Measurements from ENCODE around the gene PITPNC1.

PITPNC1 gene

DNA sequence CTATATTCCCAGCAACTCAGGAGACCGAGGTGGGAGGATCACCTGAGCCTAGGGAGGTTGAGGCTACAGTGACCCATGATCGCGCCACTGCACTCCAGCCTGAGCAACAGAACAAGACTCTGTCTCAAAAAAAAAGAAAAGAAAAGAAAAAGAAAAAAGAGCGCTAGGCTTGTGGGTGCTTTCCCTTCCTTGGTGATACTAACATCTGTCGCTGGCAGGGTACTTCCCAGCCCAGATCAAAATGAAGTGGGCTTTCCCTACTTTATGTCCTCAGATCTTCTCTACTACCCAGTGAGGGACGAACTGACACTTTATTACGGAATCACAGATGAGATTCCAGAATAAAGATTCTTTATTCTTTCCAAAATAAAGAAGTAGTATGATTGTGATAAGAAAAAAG lies 236.9 kb downstream of the PITPNC1 start:
- H2BK120ac ChIP-seq (ENCODE audit: insufficient read depth, low read length, poor library complexity): no peak overlapping the region
- no CpG with 5 or more reads among the region's 7 CpGs for WGBS (ENCODE audit: extremely low coverage, insufficient coverage, insufficient read length)

DNA sequence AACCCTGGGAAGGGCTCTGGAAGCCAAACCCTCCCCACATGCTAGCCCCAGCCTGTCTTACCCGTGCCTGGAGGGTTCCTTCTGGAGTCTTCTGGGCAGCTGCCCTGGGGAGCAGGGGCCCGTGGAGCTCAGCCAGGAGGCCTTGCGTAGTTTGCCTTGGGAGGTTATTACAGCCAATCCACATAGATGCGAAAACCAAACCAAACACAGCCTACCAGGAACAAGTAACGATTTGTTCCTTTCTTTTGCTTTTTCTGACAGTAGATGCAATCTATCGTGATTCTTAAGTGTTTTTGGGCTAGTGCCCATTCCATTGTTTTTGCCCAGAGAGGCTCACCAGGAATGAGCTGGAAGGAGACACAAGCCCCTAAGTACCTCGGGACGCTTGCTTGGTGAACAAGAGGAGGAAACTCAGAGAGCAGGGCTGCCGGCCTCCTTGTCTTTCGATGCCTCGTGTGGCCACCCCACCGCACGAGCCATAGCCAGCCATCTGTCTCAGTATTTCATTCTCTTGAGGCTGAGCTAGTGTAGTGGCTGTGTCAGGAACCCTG lies 238.0 kb downstream of the PITPNC1 start:
- Histone ChIP-seq H2BK5ac (ENCODE audit: low read depth, low read length, poor library complexity) (no peak overlapping the region), H3K79me1 (ENCODE audit: low read length) (no peaks in the 10 kb centered on the region), H4K8ac (ENCODE audit: low read depth, low read length) (no peak overlapping the region), H3K4ac (ENCODE audit: low read depth, low read length) (no peak overlapping the region), H3K4me1 (ENCODE audit: control insufficient read depth in 1 of 2, insufficient read depth in 2 of 2, low read length in 2 of 2) (no peaks in the 10 kb centered on the region), H2AFZ (ENCODE audit: insufficient read depth, low read length, poor library complexity) (no peak overlapping the region), H3K27me3 (ENCODE audit: insufficient read depth, low read length) (no peaks in the 10 kb centered on the region), H3K9ac (ENCODE audit: low read length) (no peak overlapping the region), H3K18ac (ENCODE audit: low read length) (no peak overlapping the region), H3K79me2 (ENCODE audit: control insufficient read depth, insufficient read depth, low read length, poor library complexity) (no peaks in the 10 kb centered on the region), H3K14ac (ENCODE audit: low read length) (no peak overlapping the region), H3K36me3 (ENCODE audit: control insufficient read depth in 1 of 2, insufficient read depth in 2 of 2, low read length in 2 of 2) (no peaks in the 10 kb centered on the region), H2BK12ac (ENCODE audit: low read length) (no peak overlapping the region), H3K4me2 (ENCODE audit: low read length) (no peak overlapping the region), H3K27ac (ENCODE audit: low read depth, low read length) (no peak overlapping the region), H3K23ac (ENCODE audit: low read length) (no peak overlapping the region), H3K9me3 (ENCODE audit: insufficient read depth, low read depth, low read length) (no peaks in the 10 kb centered on the region), H4K91ac (ENCODE audit: low read depth, low read length) (no peak overlapping the region), H4K12ac (ENCODE audit: low read depth, low read length) (no peak overlapping the region), H3K4me3 (ENCODE audit: low read depth, low read length) (no peak overlapping the region), H2BK120ac (ENCODE audit: insufficient read depth, low read length, poor library complexity) (no peak overlapping the region), H2AK5ac (ENCODE audit: low read length) (no peak overlapping the region)
- no peak for DNase-seq
- no CpG with 5 or more reads among the region's 13 CpGs for WGBS (ENCODE audit: extremely low coverage, insufficient coverage, insufficient read length)

More for the DNA sequence above, 236.9 kb downstream of the PITPNC1 start:
- no peaks in the 10 kb centered on the region for H3K9me3 ChIP-seq (ENCODE audit: insufficient read depth, low read depth, low read length)
- DNase-seq: no peak
- peaks cover 5% of the 10 kb centered on the region for H3K79me1 ChIP-seq (ENCODE audit: low read length)
- no peak overlapping the region for H4K8ac ChIP-seq (ENCODE audit: low read depth, low read length)
- H3K27ac ChIP-seq (ENCODE audit: low read depth, low read length): no peak overlapping the region
- H2AFZ ChIP-seq (ENCODE audit: insufficient read depth, low read length, poor library complexity): no peak overlapping the region
- H3K4me2 ChIP-seq (ENCODE audit: low read length): no peak overlapping the region
- H2BK5ac ChIP-seq (ENCODE audit: low read depth, low read length, poor library complexity): no peak overlapping the region
- no peak overlapping the region for H3K14ac ChIP-seq (ENCODE audit: low read length)
- no peak overlapping the region for H3K4me3 ChIP-seq (ENCODE audit: low read depth, low read length)
- no peak overlapping the region for H3K23ac ChIP-seq (ENCODE audit: low read length)
- peaks cover 0 to 3% of the 10 kb centered on the region in 2 experiments for H3K4me1 ChIP-seq (ENCODE audit: control insufficient read depth in 1 of 2, insufficient read depth in 2 of 2, low read length in 2 of 2)
- no peak overlapping the region for H2BK12ac ChIP-seq (ENCODE audit: low read length)
- H4K12ac ChIP-seq (ENCODE audit: low read depth, low read length): no peak overlapping the region
- H3K18ac ChIP-seq (ENCODE audit: low read length): no peak overlapping the region
- no peak overlapping the region for H4K91ac ChIP-seq (ENCODE audit: low read depth, low read length)
- no peaks in the 10 kb centered on the region for H3K36me3 ChIP-seq (ENCODE audit: control insufficient read depth in 1 of 2, insufficient read depth in 2 of 2, low read length in 2 of 2)
- H3K4ac ChIP-seq (ENCODE audit: low read depth, low read length): no peak overlapping the region
- H3K9ac ChIP-seq (ENCODE audit: low read length): no peak overlapping the region
- no peaks in the 10 kb centered on the region for H3K27me3 ChIP-seq (ENCODE audit: insufficient read depth, low read length)
- no peak overlapping the region for H2AK5ac ChIP-seq (ENCODE audit: low read length)
- H3K79me2 ChIP-seq (ENCODE audit: control insufficient read depth, insufficient read depth, low read length, poor library complexity): no peaks in the 10 kb centered on the region

DNA sequence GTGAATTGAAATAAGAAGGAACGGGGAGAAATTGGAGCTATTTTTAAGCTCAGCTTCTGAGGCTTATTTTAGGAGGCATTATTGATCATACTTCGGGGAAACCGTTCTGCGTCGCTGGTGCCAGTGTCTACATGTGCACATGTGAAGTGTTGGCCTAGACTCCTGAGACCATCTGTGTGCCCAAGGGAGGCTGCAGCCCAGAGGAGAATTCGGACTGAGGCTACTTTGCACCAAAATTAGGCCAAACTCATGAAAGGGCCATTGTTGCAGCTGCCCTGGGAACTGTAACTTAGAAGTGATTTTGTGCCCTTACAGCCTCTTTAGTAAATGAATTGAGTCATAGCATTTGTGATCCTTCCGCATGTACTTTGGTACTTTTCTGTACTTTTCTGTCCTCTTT lies 238.7 kb downstream of the PITPNC1 start:
- no peaks in the 10 kb centered on the region for H3K27me3 ChIP-seq (ENCODE audit: insufficient read depth, low read length)
- no peaks in the 10 kb centered on the region for H3K9me3 ChIP-seq (ENCODE audit: insufficient read depth, low read depth, low read length)
- H3K36me3 ChIP-seq (ENCODE audit: control insufficient read depth in 1 of 2, insufficient read depth in 2 of 2, low read length in 2 of 2): no peaks in the 10 kb centered on the region
- no CpG with 5 or more reads among the region's 7 CpGs for WGBS (ENCODE audit: extremely low coverage, insufficient coverage, insufficient read length)
- H2BK12ac ChIP-seq (ENCODE audit: low read length): no peak overlapping the region
- no peak overlapping the region for H4K12ac ChIP-seq (ENCODE audit: low read depth, low read length)
- DNase-seq: no peak
- no peak overlapping the region for H2BK120ac ChIP-seq (ENCODE audit: insufficient read depth, low read length, poor library complexity)
- no peak overlapping the region for H3K14ac ChIP-seq (ENCODE audit: low read length)
- no peak overlapping the region for H3K4ac ChIP-seq (ENCODE audit: low read depth, low read length)
- H3K4me3 ChIP-seq (ENCODE audit: low read depth, low read length): no peak overlapping the region
- no peak overlapping the region for H2AFZ ChIP-seq (ENCODE audit: insufficient read depth, low read length, poor library complexity)
- no peak overlapping the region for H2BK5ac ChIP-seq (ENCODE audit: low read depth, low read length, poor library complexity)
- H3K79me2 ChIP-seq (ENCODE audit: control insufficient read depth, insufficient read depth, low read length, poor library complexity): no peaks in the 10 kb centered on the region
- H4K8ac ChIP-seq (ENCODE audit: low read depth, low read length): no peak overlapping the region
- no peak overlapping the region for H2AK5ac ChIP-seq (ENCODE audit: low read length)
- H3K27ac ChIP-seq (ENCODE audit: low read depth, low read length): no peak overlapping the region
- no peak overlapping the region for H3K18ac ChIP-seq (ENCODE audit: low read length)
- no peak overlapping the region for H3K9ac ChIP-seq (ENCODE audit: low read length)
- H3K4me2 ChIP-seq (ENCODE audit: low read length): no peak overlapping the region
- no peaks in the 10 kb centered on the region for H3K4me1 ChIP-seq (ENCODE audit: control insufficient read depth in 1 of 2, insufficient read depth in 2 of 2, low read length in 2 of 2)
- no peaks in the 10 kb centered on the region for H3K79me1 ChIP-seq (ENCODE audit: low read length)
- no peak overlapping the region for H4K91ac ChIP-seq (ENCODE audit: low read depth, low read length)
- H3K23ac ChIP-seq (ENCODE audit: low read length): no peak overlapping the region

DNA sequence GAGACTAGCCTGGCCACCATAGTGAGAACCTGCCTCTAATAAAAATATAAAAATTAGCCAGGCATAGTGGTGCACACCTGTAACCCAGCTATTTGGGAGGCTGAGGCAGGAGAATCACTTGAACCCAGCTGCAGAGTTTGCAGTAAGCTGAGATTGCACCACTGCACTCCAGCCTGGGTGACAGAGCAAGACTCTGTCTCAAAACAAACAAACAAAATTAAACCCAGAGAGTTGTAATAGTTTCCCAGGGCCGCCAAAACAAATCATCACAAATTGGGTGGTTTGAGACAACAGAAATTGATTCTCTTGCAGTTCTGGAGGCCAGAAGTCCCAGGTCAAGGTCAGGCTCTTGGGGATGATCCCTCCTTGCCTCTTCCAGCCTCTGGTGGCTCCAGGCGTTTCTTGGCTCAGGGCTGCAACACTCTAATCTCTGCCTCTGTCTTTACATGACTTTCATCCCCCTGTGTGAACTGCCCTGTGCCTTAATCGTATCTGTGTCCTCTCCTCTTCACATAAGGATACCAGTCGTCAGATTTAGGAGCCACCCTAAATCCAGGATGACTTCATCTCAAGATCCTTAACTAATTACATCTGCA lies 240.3 kb downstream of the PITPNC1 start:
- no peak for DNase-seq
- H3K79me1 ChIP-seq (ENCODE audit: low read length): no peaks in the 10 kb centered on the region
- H3K4me2 ChIP-seq (ENCODE audit: low read length): no peak overlapping the region
- H3K27ac ChIP-seq (ENCODE audit: low read depth, low read length): no peak overlapping the region
- no peak overlapping the region for H3K23ac ChIP-seq (ENCODE audit: low read length)
- no peak overlapping the region for H3K4ac ChIP-seq (ENCODE audit: low read depth, low read length)
- WGBS (ENCODE audit: extremely low coverage, insufficient coverage, insufficient read length): no CpG with 5 or more reads among the region's 4 CpGs
- no peak overlapping the region for H3K14ac ChIP-seq (ENCODE audit: low read length)
- H2AK5ac ChIP-seq (ENCODE audit: low read length): no peak overlapping the region
- H3K27me3 ChIP-seq (ENCODE audit: insufficient read depth, low read length): no peaks in the 10 kb centered on the region
- no peaks in the 10 kb centered on the region for H3K9me3 ChIP-seq (ENCODE audit: insufficient read depth, low read depth, low read length)
- no peak overlapping the region for H3K4me3 ChIP-seq (ENCODE audit: low read depth, low read length)
- H2BK5ac ChIP-seq (ENCODE audit: low read depth, low read length, poor library complexity): no peak overlapping the region
- H3K4me1 ChIP-seq (ENCODE audit: control insufficient read depth in 1 of 2, insufficient read depth in 2 of 2, low read length in 2 of 2): no peaks in the 10 kb centered on the region
- H4K8ac ChIP-seq (ENCODE audit: low read depth, low read length): no peak overlapping the region
- no peak overlapping the region for H2BK120ac ChIP-seq (ENCODE audit: insufficient read depth, low read length, poor library complexity)
- H2AFZ ChIP-seq (ENCODE audit: insufficient read depth, low read length, poor library complexity): no peak overlapping the region
- no peak overlapping the region for H3K18ac ChIP-seq (ENCODE audit: low read length)
- H3K9ac ChIP-seq (ENCODE audit: low read length): no peak overlapping the region
- no peaks in the 10 kb centered on the region for H3K79me2 ChIP-seq (ENCODE audit: control insufficient read depth, insufficient read depth, low read length, poor library complexity)
- no peak overlapping the region for H2BK12ac ChIP-seq (ENCODE audit: low read length)
- H3K36me3 ChIP-seq (ENCODE audit: control insufficient read depth in 1 of 2, insufficient read depth in 2 of 2, low read length in 2 of 2): no peaks in the 10 kb centered on the region
- H4K12ac ChIP-seq (ENCODE audit: low read depth, low read length): no peak overlapping the region
- H4K91ac ChIP-seq (ENCODE audit: low read depth, low read length): no peak overlapping the region
